ENCODE data around the gene KCNH2.
"Not testable (repeated sequence)": the region's sequence is repeated elsewhere in the genome, so short reads cannot be mapped to it uniquely, and the experiment has no call there.

KCNH2 gene

GRCh38 chr7:150911590-150912267, 66.4 kb downstream of the KCNH2 start:
- in situ Hi-C loops (cut with HindIII; ENCODE audit: low sequenced_read_pairs): no loop called here

- in situ Hi-C loops (cut with HindIII; ENCODE audit: low sequenced_read_pairs): no loop called here
These were observed 67.1 kb downstream of the KCNH2 start for GRCh38 chr7:150910996-150911422.

GRCh38 chr7:150910305-150910995, 67.7 kb downstream of the KCNH2 start:
- in situ Hi-C loops (cut with HindIII; ENCODE audit: low sequenced_read_pairs): not testable (repeated sequence)

- in situ Hi-C loops (cut with HindIII; ENCODE audit: low sequenced_read_pairs): no loop called here
These were observed 68.7 kb downstream of the KCNH2 start for GRCh38 chr7:150909200-150909995.

- in situ Hi-C loops (cut with HindIII; ENCODE audit: low sequenced_read_pairs): no loop called here
These were observed 69.9 kb downstream of the KCNH2 start for GRCh38 chr7:150908173-150908572.

DNA sequence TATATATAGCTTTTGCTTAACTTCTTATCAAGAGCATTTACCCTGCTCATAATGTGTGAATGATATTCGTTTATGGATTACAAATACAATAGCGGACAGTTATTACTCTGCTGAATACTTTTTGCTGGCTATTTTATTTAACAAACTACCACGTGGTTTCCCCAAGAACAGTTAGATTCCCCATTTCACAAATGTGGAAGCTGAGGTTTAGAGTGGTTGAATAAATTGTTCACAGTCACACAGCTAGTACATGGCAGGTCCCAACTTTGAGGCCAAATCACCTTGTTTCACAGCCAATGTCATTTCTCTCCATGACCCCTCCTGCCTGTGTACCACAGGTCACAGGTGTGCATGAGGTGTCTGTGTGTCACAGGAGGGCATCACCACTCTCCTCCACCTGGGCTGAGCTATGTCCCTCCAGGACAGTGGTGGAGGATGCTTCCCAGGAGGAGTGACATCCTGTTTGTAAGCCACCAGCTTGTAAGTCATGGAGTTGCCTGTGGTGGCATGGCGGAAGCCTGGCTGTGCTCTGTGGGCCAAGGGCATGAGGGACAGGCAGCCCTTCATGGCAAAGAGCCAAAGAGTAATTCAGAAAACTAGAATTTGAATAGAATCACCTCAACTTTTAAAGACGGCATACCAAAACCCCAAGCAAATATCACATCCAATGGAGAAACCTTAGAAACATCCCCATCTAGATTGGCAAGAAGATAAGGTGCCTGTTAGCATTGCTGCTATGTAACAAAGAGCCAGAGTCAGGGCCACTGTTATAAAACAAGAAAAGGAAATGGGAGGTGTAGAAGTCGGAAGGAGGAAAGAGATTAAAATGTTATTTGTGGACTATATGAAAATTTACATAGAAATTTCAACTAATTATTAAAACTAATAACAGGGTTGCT, 73.9 kb downstream of the KCNH2 start:
- in situ Hi-C loops (cut with HindIII; ENCODE audit: low sequenced_read_pairs): no loop called here

- in situ Hi-C loops (cut with HindIII; ENCODE audit: low sequenced_read_pairs): no loop called here
These were observed 74.5 kb downstream of the KCNH2 start for GRCh38 chr7:150903606-150904005.

- in situ Hi-C loops (cut with HindIII; ENCODE audit: low sequenced_read_pairs): no loop called here
These were observed 75.8 kb downstream of the KCNH2 start for GRCh38 chr7:150902078-150903033.

DNA sequence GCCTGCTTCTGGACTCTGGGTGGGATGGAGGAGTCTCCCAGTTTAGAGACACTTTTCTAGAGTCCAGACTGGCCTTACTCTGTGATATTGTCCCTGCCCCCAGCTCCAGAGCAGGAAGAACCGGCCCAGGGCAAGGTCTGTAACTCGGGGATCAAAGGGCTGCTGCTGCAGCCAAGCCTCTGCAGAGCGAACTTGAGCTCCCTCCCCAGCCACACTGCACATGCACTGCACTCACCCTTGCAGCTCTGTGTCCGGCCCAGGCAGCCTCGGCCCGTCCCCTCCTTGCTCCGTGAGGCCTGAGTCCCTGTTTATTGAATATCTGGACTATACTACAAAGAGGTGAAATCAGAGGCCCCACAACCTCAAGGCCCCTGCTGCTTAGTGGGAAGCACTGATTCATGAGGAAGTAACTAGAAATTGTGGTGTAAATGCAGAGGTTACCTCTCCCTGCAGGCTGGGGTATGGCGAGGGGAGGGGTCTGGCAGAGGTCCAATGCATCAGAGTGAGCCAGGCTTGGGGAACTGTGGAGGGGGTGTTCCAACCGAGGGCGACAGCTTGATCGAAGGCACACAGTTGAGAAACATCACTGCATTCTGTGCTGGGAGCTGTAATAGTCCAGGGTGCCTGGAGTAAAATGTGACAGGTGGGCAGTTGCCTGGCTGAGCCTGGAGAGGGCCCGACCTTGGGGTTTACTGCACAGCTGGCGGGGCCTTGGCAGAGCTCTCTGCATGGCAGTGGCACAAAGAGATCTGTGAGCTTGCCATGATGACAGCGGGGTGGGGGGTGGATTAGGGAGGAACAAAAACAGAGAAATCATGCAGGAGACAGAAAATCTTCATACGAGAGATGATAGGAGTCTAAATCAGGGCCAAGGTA, 76.7 kb downstream of the KCNH2 start:
- in situ Hi-C loops (cut with HindIII; ENCODE audit: low sequenced_read_pairs): no loop called here

DNA sequence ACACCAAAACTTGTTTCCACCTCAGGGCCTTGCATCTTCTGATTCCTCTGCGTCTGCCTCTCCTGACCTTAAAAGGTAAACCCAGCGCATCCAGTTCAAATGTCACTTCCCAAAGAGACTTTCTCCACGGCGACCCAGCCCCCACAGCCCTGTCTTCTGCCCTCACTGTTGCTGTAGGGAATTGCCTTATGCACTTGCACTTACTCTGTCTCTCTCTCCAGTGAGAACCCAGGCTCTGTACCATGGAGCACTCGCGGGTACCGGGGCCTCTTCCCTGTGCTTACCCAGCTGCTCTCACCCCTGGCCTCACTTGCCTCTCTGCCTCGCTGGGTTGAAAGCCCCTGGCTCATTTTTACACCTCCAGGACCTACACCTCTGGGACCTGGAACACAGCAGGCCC, 77.4 kb downstream of the KCNH2 start:
- in situ Hi-C loops (cut with HindIII; ENCODE audit: low sequenced_read_pairs): no loop called here

- in situ Hi-C loops (cut with HindIII; ENCODE audit: low sequenced_read_pairs): no loop called here
These were observed 79.6 kb downstream of the KCNH2 start for GRCh38 chr7:150898475-150899011.

GRCh38 chr7:150897502-150898474, 80.3 kb downstream of the KCNH2 start:
- in situ Hi-C loops (cut with HindIII; ENCODE audit: low sequenced_read_pairs): no loop called here

GRCh38 chr7:150896562-150897209, 81.4 kb downstream of the KCNH2 start:
- in situ Hi-C loops (cut with HindIII; ENCODE audit: low sequenced_read_pairs): no loop called here

DNA sequence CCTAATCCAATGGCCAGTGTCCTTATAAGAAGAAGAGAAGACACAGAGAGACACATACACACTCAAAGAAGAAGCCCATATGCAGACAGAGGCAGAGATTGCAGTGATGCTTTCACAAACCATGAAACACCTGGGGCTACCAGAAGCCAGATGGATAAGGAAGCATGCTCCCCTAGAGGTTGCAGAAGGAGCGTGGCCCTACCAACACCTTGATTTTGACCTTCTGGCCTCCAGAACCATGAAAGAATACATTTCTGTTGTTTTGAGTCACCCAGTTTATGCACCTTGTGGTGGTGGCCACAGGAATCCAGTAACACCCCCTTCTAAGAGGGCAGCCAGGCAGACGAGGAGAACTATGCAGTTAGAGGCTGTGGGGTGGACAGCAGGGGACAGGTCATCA, 82.3 kb downstream of the KCNH2 start:
- in situ Hi-C loops (cut with HindIII; ENCODE audit: low sequenced_read_pairs): no loop called here

All from DLD1 (cell line).